HCT116 (cell line): ENCODE measurements around the gene TSHZ1. TPM values are rescaled to one million over a fixed set of nuclear protein-coding genes. Genes with fewer than 3 reads are reported as not detected.

Experiments
- ATAC-seq: fragments of 200-7000 bp; cut with Tn5 transposase; 2 replicates; pipeline ENCODE4 v1.9.1; 2020; ENCODE audit warnings: mild to moderate bottlenecking, moderate library complexity
- BruUV-seq: library from RNA; stranded (reverse); fragments of 400-500 nt; replicated peaks from 2 replicates; lab custom pipeline; 2021; lab: Mats Ljungman, UMichigan
- CTCF ChIA-PET: fragments of 300-600 bp; sonication (Branson Sonifier 250); formaldehyde crosslinking; loops from one replicate; lab custom pipeline; 2021; ENCODE audit warnings: antibody characterized with exemption; lab: Charles Lee
- POLR2A ChIA-PET: fragments of 300-600, 350-600 bp; sonication (Branson Sonifier 250); formaldehyde crosslinking; loops from one replicate; lab custom pipeline; 2021; ENCODE audit warnings: antibody characterized with exemption; lab: Charles Lee
- RAD21 ChIA-PET, 2 experiments: fragments of 300-600 bp; sonication (Branson Sonifier 250); formaldehyde crosslinking; loops; one replicate each; lab custom pipeline; 2023; ENCODE audit warnings: low total read pairs in 2 of 2; ENCODE audit not compliant: uncharacterized antibody in 2 of 2, unreplicated experiment in 2 of 2, low non-redundant PET in 1 of 2; lab: Charles Lee
- DNase-seq: peaks from one replicate; pipeline ENCODE4 v3.0.0-alpha.2; 2010; ENCODE audit warnings: low read depth, low spot score
- H2AFZ ChIP-seq: fragments of 200-600 bp; shearing (Covaris generic), sonication (generic); 2 replicates; pipeline ENCODE4 v1.6.1; 2017; ENCODE audit warnings: low read depth, mixed run types, mixed read lengths, antibody characterized with exemption, low read length; ENCODE audit not compliant: poor library complexity, severe bottlenecking
- H3K27ac ChIP-seq: 2 replicates; pipeline ENCODE4 v1.5.1; 2012; ENCODE audit warnings: low read depth, low read length
- H3K27me3 ChIP-seq: fragments of 200-600 bp; sonication (generic); 2 replicates; pipeline ENCODE4 v1.6.1; 2016; ENCODE audit warnings: mixed run types, low read length, mixed read lengths; ENCODE audit not compliant: insufficient read depth
- H3K36me3 ChIP-seq, 2 experiments: fragments of 200-500 bp in 1 of 2; fragments of 200-600 bp in 1 of 2; sonication (Bioruptor generic) in 1 of 2; sonication (generic) in 1 of 2; 2 replicates each; pipeline versions ENCODE4 v1.5.1 to v1.6.1; 2014 to 2016; ENCODE audit warnings: low read length in 2 of 2, inconsistent platforms in 1 of 2, mixed read lengths in 1 of 2, mixed run types in 1 of 2; ENCODE audit not compliant: insufficient read depth in 2 of 2, control insufficient read depth in 1 of 2
- H3K4me1 ChIP-seq, 2 experiments: fragments of 200-600 bp in 1 of 2; sonication (generic) in 1 of 2; 2 replicates each; pipeline versions ENCODE4 v1.5.1 to v1.6.1; 2012 to 2017; ENCODE audit warnings: low read length in 2 of 2, inconsistent platforms in 1 of 2, mild to moderate bottlenecking in 1 of 2, mixed read lengths in 1 of 2, mixed run types in 1 of 2, moderate library complexity in 1 of 2; ENCODE audit not compliant: insufficient read depth in 2 of 2, control insufficient read depth in 1 of 2
- H3K4me2 ChIP-seq: fragments of 200-600 bp; sonication (generic); 2 replicates; pipeline ENCODE4 v1.6.1; 2017; ENCODE audit warnings: mixed run types, low read length, mixed read lengths
- H3K4me3 ChIP-seq, 2 experiments: fragments of 200-600 bp in 1 of 2; sonication (generic) in 1 of 2; replicated peaks in 1 of 2; 2 replicates each; pipeline ENCODE4 v1.5.1; 2011 to 2016; ENCODE audit warnings: low read length in 2 of 2, control low read depth in 1 of 2, low read depth in 1 of 2, mild to moderate bottlenecking in 1 of 2, mixed read lengths in 1 of 2, mixed run types in 1 of 2
- H3K79me2 ChIP-seq: fragments of 200-600 bp; sonication (generic); 2 replicates; pipeline ENCODE4 v1.6.1; 2017; ENCODE audit warnings: mild to moderate bottlenecking, mixed run types, low read length, moderate library complexity, mixed read lengths; ENCODE audit not compliant: insufficient read depth
- H3K9ac ChIP-seq: fragments of 200-600 bp; sonication (generic); 2 replicates; pipeline ENCODE4 v1.6.1; 2016; ENCODE audit warnings: low read length, mixed read lengths
- H3K9me2 ChIP-seq: fragments of 200-600 bp; sonication (generic), shearing (Covaris generic); 2 replicates; pipeline ENCODE4 v1.6.1; 2017; ENCODE audit warnings: mixed run types, mild to moderate bottlenecking, moderate library complexity; ENCODE audit not compliant: insufficient read depth
- H3K9me3 ChIP-seq, 2 experiments: fragments of 200-500 bp in 1 of 2; fragments of 200-600 bp in 1 of 2; sonication (Bioruptor generic) in 1 of 2; sonication (generic) in 1 of 2; 2 replicates each; pipeline ENCODE4 v1.6.1; 2014 to 2017; ENCODE audit warnings: low read length in 2 of 2, mixed read lengths in 2 of 2, inconsistent platforms in 1 of 2, low read depth in 1 of 2, mild to moderate bottlenecking in 1 of 2, mixed run types in 1 of 2, moderate library complexity in 1 of 2; ENCODE audit not compliant: control insufficient read depth in 1 of 2, insufficient read depth in 1 of 2
- H4K20me1 ChIP-seq: fragments of 200-600 bp; sonication (generic), shearing (Covaris generic); 2 replicates; pipeline ENCODE4 v1.6.1; 2017; ENCODE audit warnings: mixed run types, mild to moderate bottlenecking, moderate library complexity; ENCODE audit not compliant: insufficient read depth
- CBX3 ChIP-seq: IDR thresholded peaks from 2 replicates; pipeline ENCODE4 v1.6.1; 2012; ENCODE audit warnings: low read depth
- EZH2 ChIP-seq: fragments of 200-600 bp; sonication (generic); IDR thresholded peaks from 2 replicates; pipeline ENCODE4 v1.6.1; 2017; ENCODE audit warnings: antibody characterized with exemption, mixed run types
- FOSL1 ChIP-seq: IDR thresholded peaks from 2 replicates; pipeline ENCODE4 v1.6.1; 2012; ENCODE audit warnings: low read depth
- RAD21 ChIP-seq: IDR thresholded peaks from 2 replicates; pipeline ENCODE4 v1.6.1; 2012; ENCODE audit warnings: low read depth, mild to moderate bottlenecking
- intact Hi-C: fragments of 100-400 bp; cut with micrococcal nuclease; formaldehyde crosslinking; loops from 2 replicates; pipeline ENCODE4 v1.10.0; 2022
- total RNA-seq: library from RNA; stranded (reverse); gene quantifications from one replicate; pipeline ENCODE4 v1.2.1, GENCODE V29; 2021; ENCODE audit not compliant: unreplicated experiment
- TF ChIP-seq, protein P1 (sequence below), 3 experiments: fragments of 200-600 bp in 1 of 3; sonication (generic) in 1 of 3; IDR thresholded peaks in 2 of 3; conservative IDR thresholded peaks in 1 of 3; 2 replicates each; pipeline ENCODE4 v1.5.1; 2012 to 2017; ENCODE audit warnings: low read depth in 2 of 3, low read length in 2 of 3, antibody characterized with exemption in 1 of 3, borderline replicate concordance in 1 of 3, control low read depth in 1 of 3, mild to moderate bottlenecking in 1 of 3, mixed read lengths in 1 of 3, mixed run types in 1 of 3, moderate library complexity in 1 of 3; ENCODE audit not compliant: insufficient read depth in 1 of 3

Gene TSHZ1
- total RNA-seq, 1 experiment from 2014 or later = 5.7 TPM

DNA sequence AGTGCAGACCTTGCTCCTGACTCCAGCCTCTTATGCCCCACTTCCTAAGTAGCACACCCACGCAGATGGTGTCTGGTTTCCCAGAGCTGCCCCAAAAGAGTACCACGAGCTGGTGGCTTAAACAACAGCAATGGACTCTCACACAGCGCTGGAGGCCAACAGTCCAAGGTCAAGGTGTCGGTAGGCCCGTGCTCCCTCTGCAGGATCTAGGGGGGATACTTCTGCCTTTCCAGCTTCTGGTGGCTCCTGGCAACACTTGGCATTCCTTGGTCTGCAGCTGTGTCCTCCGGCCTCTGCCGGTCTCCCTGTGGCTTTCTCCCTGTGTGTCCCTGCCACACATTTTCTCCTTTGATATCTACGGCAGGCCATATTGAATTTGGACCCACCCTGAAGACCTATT, 99.0 kb downstream of the TSHZ1 start:
- CTCF ChIA-PET = no interaction called here
- Histone ChIP-seq H3K4me3 (no peak overlapping the region), H3K9me2 (no peaks in the 10 kb centered on the region), H2AFZ (no peak overlapping the region), H3K27me3 (no peaks in the 10 kb centered on the region), H3K4me2 (no peak overlapping the region), H3K36me3 (no peaks in the 10 kb centered on the region), H3K27ac (no peak overlapping the region), H3K9me3 (no peaks in the 10 kb centered on the region), H4K20me1 (no peaks in the 10 kb centered on the region), H3K79me2 (no peaks in the 10 kb centered on the region), H3K4me1 (no peaks in the 10 kb centered on the region), H3K9ac (no peak overlapping the region)
- TF ChIP-seq CBX3 (no peak), RAD21 (no peak), FOSL1 (no peak)
- ATAC-seq (peak; percentile 32; the same call in 1 of the 2 replicates), DNase-seq (no peak)
- POLR2A ChIA-PET = no interaction called here
- RAD21 ChIA-PET = no interaction called here
- BruUV-seq = no TSS peak
- intact Hi-C loops = no loop called here

DNA sequence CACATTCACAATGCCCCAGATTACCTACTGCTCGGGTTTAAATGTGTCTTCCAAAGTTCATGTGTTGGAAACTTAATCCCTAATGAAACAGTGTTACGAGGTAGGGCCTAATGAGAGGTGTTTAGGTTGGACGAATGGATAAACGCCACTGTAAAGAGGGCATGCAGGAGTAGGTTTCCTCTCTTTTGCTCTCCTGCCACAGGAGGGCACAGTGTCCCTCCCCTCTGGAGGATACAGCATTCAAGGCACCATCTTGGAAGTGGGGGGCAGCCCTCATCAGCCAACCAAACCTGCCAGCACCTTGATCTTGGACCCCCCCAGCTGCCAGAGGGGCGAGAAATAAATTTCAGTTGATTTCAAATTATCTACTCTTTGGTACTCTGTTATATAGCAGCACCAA, 103.5 kb downstream of the TSHZ1 start:
- Histone ChIP-seq H3K4me1 (no peaks in the 10 kb centered on the region), H3K79me2 (no peaks in the 10 kb centered on the region), H3K36me3 (no peaks in the 10 kb centered on the region), H3K4me3 (no peak overlapping the region), H3K4me2 (no peak overlapping the region), H3K9ac (no peak overlapping the region), H2AFZ (no peak overlapping the region), H3K27ac (no peak overlapping the region), H4K20me1 (no peaks in the 10 kb centered on the region), H3K9me3 (no peaks in the 10 kb centered on the region), H3K9me2 (no peaks in the 10 kb centered on the region), H3K27me3 (no peaks in the 10 kb centered on the region)
- ATAC-seq (no peak), DNase-seq (no peak)
- BruUV-seq = no TSS peak
- intact Hi-C loops = no loop called here
- ChIA-PET CTCF (no interaction called here), RAD21 (no interaction called here), POLR2A (no interaction called here)
- TF ChIP-seq EZH2 (no peak), RAD21 (peak; percentile 37; the same call in 1 of the 2 replicates)
- TF ChIP-seq, protein P1, sequence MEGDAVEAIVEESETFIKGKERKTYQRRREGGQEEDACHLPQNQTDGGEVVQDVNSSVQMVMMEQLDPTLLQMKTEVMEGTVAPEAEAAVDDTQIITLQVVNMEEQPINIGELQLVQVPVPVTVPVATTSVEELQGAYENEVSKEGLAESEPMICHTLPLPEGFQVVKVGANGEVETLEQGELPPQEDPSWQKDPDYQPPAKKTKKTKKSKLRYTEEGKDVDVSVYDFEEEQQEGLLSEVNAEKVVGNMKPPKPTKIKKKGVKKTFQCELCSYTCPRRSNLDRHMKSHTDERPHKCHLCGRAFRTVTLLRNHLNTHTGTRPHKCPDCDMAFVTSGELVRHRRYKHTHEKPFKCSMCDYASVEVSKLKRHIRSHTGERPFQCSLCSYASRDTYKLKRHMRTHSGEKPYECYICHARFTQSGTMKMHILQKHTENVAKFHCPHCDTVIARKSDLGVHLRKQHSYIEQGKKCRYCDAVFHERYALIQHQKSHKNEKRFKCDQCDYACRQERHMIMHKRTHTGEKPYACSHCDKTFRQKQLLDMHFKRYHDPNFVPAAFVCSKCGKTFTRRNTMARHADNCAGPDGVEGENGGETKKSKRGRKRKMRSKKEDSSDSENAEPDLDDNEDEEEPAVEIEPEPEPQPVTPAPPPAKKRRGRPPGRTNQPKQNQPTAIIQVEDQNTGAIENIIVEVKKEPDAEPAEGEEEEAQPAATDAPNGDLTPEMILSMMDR (IDR thresholded peaks at IDR 0.05 in 2 of 3, conservative IDR thresholded peaks at IDR 0.05 in 1 of 3; ENCODE audit: borderline replicate concordance in 1 of 3, insufficient read depth in 1 of 3, low read depth in 2 of 3, low read length in 2 of 3) = 0 out of 6 replicates have a peak, but pooled peaks of 2 of the 3 experiments have one; percentile 2 to 12
